AG09319 (cell line): Measurements from ENCODE around the gene FHIT.

Experiments used
- DNase-seq: peaks from one replicate; pipeline ENCODE4 v3.0.0-alpha.2; 2010; ENCODE audit warnings: low read depth; ENCODE audit errors: extremely low read depth
- CTCF ChIP-seq: IDR thresholded peaks from 2 replicates; pipeline ENCODE4 v1.5.1; 2011; ENCODE audit warnings: low read depth, mild to moderate bottlenecking, inconsistent platforms, low read length, moderate library complexity

FHIT gene

GRCh38 chr3:60949146-60949545 is 302.1 kb downstream of the FHIT start:
- no peak for DNase-seq
- no peak for TF ChIP-seq CTCF

DNA sequence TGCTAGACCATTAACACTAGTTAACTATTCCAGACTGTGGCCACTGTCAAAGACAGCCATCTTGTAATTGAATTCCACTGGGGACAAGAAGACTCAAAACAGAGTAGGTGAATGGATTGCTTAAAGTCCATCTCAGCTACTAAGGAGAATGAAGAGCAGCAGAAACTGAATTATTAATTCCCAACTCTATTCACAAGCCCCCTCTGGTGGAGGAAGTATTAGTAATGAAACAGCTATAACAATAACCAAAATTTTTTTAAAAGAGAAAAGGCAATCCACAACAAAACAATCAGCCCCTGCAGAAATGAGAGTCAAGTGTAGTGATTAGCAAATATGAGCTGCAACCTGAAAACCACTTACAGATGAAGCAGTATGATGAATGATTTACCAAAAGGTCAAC is 302.8 kb downstream of the FHIT start:
- DNase-seq: no peak
- TF ChIP-seq CTCF: peak; percentile 26

- TF ChIP-seq CTCF: no peak
- no peak for DNase-seq
Observed at GRCh38 chr3:60935709-60936108, 315.5 kb downstream of the FHIT start.

DNA sequence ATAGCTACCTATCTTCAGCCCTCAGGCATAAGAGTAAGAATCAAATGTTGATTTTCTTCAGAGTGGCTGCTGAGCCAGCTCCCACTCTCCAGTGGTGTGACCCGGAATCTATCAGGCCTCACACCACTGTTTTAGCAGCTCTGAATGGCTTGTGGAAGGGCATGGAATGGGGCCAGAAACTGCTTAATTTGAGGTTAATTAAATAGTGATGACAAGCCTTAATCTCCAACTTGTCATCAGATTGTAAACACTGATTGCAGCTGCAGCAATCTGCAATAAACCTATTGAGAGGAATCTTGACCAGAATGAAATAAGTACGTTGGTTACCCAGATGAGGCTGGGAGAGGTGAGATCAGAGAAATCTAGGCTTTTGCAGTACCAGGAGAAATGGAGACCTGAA is 317.4 kb downstream of the FHIT start:
- no peak for TF ChIP-seq CTCF
- no peak for DNase-seq

DNA sequence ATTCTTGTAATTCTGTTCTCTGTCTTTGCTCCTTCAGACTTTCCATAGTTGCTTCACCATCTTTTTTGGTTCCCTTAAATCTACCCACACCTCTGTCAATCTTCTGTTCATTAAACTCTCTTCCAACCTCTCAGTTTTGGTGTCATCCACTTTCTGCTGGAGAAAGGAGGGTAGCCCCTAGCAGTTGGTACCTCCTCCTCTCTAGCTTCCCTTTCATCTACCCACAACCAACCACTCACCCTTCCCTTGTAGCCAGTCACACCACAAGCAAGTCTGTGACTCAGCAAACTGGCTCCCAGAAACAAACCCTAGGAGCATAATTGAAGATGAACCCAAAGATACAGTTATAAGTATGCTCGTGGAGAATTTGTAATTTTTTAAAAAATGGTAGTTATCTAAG is 318.6 kb downstream of the FHIT start:
- DNase-seq: no peak
- no peak for TF ChIP-seq CTCF

DNA sequence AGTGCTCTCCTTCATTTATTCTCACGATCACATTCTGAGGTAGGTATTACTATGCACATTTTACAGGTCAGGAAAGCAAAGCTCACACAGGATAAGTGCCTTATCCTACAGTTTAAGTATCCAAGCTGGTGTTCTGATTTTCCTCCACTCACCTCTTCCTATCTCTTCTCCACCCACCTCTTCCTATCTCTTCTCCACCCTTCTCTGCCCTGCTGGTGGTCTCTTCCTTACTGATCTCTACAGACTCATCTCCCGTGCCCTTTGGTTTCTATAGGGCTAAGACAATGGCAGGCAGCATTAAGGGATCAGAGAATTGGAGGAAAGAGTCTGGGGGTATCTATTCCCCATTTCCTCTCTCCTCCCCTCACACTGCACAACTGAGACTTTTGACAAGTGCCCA is 319.1 kb downstream of the FHIT start:
- DNase-seq: no peak
- TF ChIP-seq CTCF: no peak

DNA sequence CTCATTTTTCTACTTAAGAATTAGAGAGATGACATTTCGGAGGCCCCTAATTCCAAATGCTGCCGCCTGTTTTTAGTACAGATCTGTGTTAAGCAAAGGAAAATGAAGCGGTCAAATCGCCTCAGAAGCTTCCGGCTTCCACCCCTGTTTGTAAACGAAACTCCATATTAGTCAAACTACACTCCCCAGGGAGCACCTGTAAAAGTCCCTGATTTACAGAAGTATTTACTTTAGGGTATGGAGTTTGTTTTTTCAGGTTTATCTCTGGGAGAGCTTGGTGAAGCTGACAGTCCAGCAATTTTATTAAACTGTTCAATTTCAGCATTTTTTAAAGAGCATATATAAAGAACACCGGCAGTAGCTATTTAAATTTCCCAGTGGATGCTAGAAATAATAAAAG is 319.8 kb downstream of the FHIT start:
- DNase-seq: no peak
- TF ChIP-seq CTCF: no peak
